ENCODE data around the gene MPPED1.

GRCh38 chr22:43418079-43418825, 6.4 kb downstream of the MPPED1 start:
- TF ChIP-seq POLR2AphosphoS5 (IDR thresholded peaks at IDR 0.05; ENCODE audit: low read depth, low read length), result no peak
- TF ChIP-seq TAF1 (IDR thresholded peaks at IDR 0.05; ENCODE audit: low read depth, low read length), result no peak
- TF ChIP-seq POLR2A (IDR thresholded peaks at IDR 0.05; ENCODE audit: low read depth, low read length), result no peak
- TF ChIP-seq PAX5 (IDR thresholded peaks at IDR 0.05; ENCODE audit: insufficient read depth, low read length, severe bottlenecking), result no peak
- no peak for TF ChIP-seq POU2F2 (IDR thresholded peaks at IDR 0.05; ENCODE audit: low read depth, low read length)
- no peak for TF ChIP-seq SPI1 (IDR thresholded peaks at IDR 0.05; ENCODE audit: low read depth, low read length)

Data from GM12891 (cell line).